GM12878 (cell line): ENCODE data around the gene ANKRD60. TPM values are rescaled to one million over a fixed set of nuclear protein-coding genes. Genes with fewer than 3 reads are reported as not detected.

Source experiments
- ATAC-seq: fragments of 200-7000 bp; cut with Tn5 transposase; 3 replicates; pipeline ENCODE4 v1.9.1; 2020; ENCODE audit warnings: mild to moderate bottlenecking, moderate library complexity
- BruUV-seq: library from RNA; stranded (reverse); fragments of 400-500 nt; replicated peaks from 2 replicates; lab custom pipeline; 2021; lab: Mats Ljungman, UMichigan
- CTCF ChIA-PET: fragments of 300-600 bp; sonication (Branson Sonifier 250); formaldehyde crosslinking; extraction: SDS; loops from one replicate; lab custom pipeline; 2021; ENCODE audit warnings: inconsistent platforms; lab: Yijun Ruan, JAX
- POLR2A ChIA-PET: fragments of 350-600 bp; formaldehyde crosslinking; extraction: SDS; loops from one replicate; lab custom pipeline; 2021; ENCODE audit warnings: inconsistent platforms; lab: Charles Lee
- RAD21 ChIA-PET: fragments of 300-600 bp; sonication (Branson Sonifier 250); formaldehyde crosslinking; loops from one replicate; lab custom pipeline; 2023; ENCODE audit warnings: antibody characterized with exemption; ENCODE audit not compliant: unreplicated experiment; lab: Charles Lee
- SMC1A ChIA-PET: fragments of 300-600 bp; sonication (Branson Sonifier 250); formaldehyde crosslinking; loops from one replicate; lab custom pipeline; 2023; ENCODE audit not compliant: unreplicated experiment, uncharacterized antibody; lab: Charles Lee
- DNase-seq: peaks from one replicate; pipeline ENCODE4 v3.0.0-alpha.2; 2011; ENCODE audit warnings: low read depth, low spot score
- FAIRE-seq: peaks from 3 replicates; lab custom pipeline; 2011; peaks lifted over from hg19 to GRCh38; lab: Jason Lieb, UNC
- H2AFZ ChIP-seq: 2 replicates; pipeline ENCODE4 v1.6.0; 2011; ENCODE audit warnings: low read depth, low read length, control low read depth; ENCODE audit not compliant: control insufficient read depth
- H3K27ac ChIP-seq: 2 replicates; pipeline ENCODE4 v1.5.1; 2011; ENCODE audit warnings: control low read depth; ENCODE audit not compliant: control insufficient read depth, insufficient read depth
- H3K27me3 ChIP-seq, 2 experiments: replicated peaks in 1 of 2; 2 replicates each; pipeline versions ENCODE4 v1.6.0 to v1.6.1; 2011; ENCODE audit warnings: low read length in 1 of 2; ENCODE audit not compliant: control insufficient read depth in 2 of 2, insufficient read depth in 2 of 2
- H3K36me3 ChIP-seq, 2 experiments: 2 replicates each; pipeline ENCODE4 v1.5.1; 2011; ENCODE audit warnings: low read length in 1 of 2; ENCODE audit not compliant: control insufficient read depth in 2 of 2, insufficient read depth in 2 of 2
- H3K4me1 ChIP-seq: 2 replicates; pipeline ENCODE4 v1.6.1; 2011; ENCODE audit warnings: mild to moderate bottlenecking, low read length, moderate library complexity, mixed read lengths; ENCODE audit not compliant: control insufficient read depth, insufficient read depth
- H3K4me2 ChIP-seq: 2 replicates; pipeline ENCODE4 v1.6.0; 2011; ENCODE audit warnings: control low read depth; ENCODE audit not compliant: control insufficient read depth, insufficient read depth
- H3K4me3 ChIP-seq: fragments of 200-600 bp; sonication (generic); 2 replicates; pipeline ENCODE4 v1.5.1; 2016
- H3K79me2 ChIP-seq: 2 replicates; pipeline ENCODE4 v1.6.0; 2011; ENCODE audit warnings: low read length; ENCODE audit not compliant: control insufficient read depth, insufficient read depth
- H3K9ac ChIP-seq: 2 replicates; pipeline ENCODE4 v1.8.0; 2011; ENCODE audit warnings: low read length, control low read depth, mixed read lengths; ENCODE audit not compliant: control insufficient read depth, insufficient read depth
- H3K9me3 ChIP-seq: replicated peaks from 3 replicates; pipeline ENCODE4 v1.5.1; 2011; ENCODE audit warnings: mild to moderate bottlenecking, low read length; ENCODE audit not compliant: control insufficient read depth, insufficient read depth
- H4K20me1 ChIP-seq: 2 replicates; pipeline ENCODE4 v1.6.0; 2011; ENCODE audit not compliant: control insufficient read depth, insufficient read depth
- CHD4 ChIP-seq: fragments of 200-600 bp; sonication (generic); IDR thresholded peaks from 2 replicates; pipeline ENCODE4 v1.6.1; 2016; ENCODE audit warnings: mild to moderate bottlenecking
- IKZF1 ChIP-seq: fragments of 450-650 bp; conservative IDR thresholded peaks from 2 replicates; pipeline ENCODE4 v1.6.1; 2017; ENCODE audit warnings: antibody characterized with exemption, mild to moderate bottlenecking
- SMAD5 ChIP-seq: IDR thresholded peaks from 2 replicates; pipeline ENCODE4 v1.6.1; 2016; ENCODE audit warnings: antibody characterized with exemption, low read depth
- TARDBP ChIP-seq: IDR thresholded peaks from 2 replicates; pipeline ENCODE4 v1.6.1; 2016; ENCODE audit warnings: borderline replicate concordance
- USF2 ChIP-seq: IDR thresholded peaks from 2 replicates; pipeline ENCODE4 v1.6.1; 2011; ENCODE audit warnings: low read depth, low read length, improper control_type of control experiment, borderline replicate concordance
- YBX1 ChIP-seq: fragments of 450-650 bp; IDR thresholded peaks from 2 replicates; pipeline ENCODE4 v1.6.1; 2016; ENCODE audit warnings: antibody characterized with exemption
- ZBTB11 ChIP-seq: fragments of 450-650 bp; formaldehyde crosslinking; IDR thresholded peaks from 2 replicates; pipeline ENCODE4 v1.5.0; 2022; ENCODE audit warnings: mild to moderate bottlenecking, missing genetic modification characterization
- ZSCAN29 ChIP-seq: fragments of 450-650 bp; IDR thresholded peaks from 2 replicates; pipeline ENCODE4 v1.6.1; 2017; ENCODE audit warnings: mild to moderate bottlenecking, moderate library complexity
- WGBS: methylation state at CpG from one replicate; pipeline ENCODE4 v1.1.6; 2016; ENCODE audit warnings: low lambda C conversion rate; ENCODE audit not compliant: insufficient replicate concordance, insufficient coverage; ENCODE audit errors: missing lambda C conversion rate; 5-methylcytosine and 5-hydroxymethylcytosine counted together
- in situ Hi-C: fragments of 300-500 bp; cut with MboI; formaldehyde crosslinking; loops from 9 replicates; pipeline ENCODE4 v1.14.3; 2018; ENCODE audit warnings: mixed read lengths
- intact Hi-C: fragments of 100-400 bp; cut with micrococcal nuclease; formaldehyde crosslinking; loops from one replicate; pipeline ENCODE4 v1.14.2; 2022; ENCODE audit not compliant: unreplicated experiment
- polyA plus RNA-seq, 11 experiments: library from polyadenylated mRNA; depleted of rRNA in 4 of 11; unstranded in 6 of 11; stranded (reverse) in 5 of 11; fragments of >200 nt; fragmentation: Nextera tagmentation in 4 of 11; fragmentation: Illumina TruSeq in 1 of 11; extraction: Ambion mirVana in 4 of 11; extraction: Trizol in 1 of 11; gene quantifications; 1 replicate in 1 of 11; 2 replicates in 10 of 11; pipeline versions ENCODE4 v1.2.1 to v1.2.3, GENCODE V29; 2011 to 2016; ENCODE audit warnings: inconsistent platforms in 2 of 11, missing spikeins in 2 of 11, low read depth in 1 of 11
- total RNA-seq, 4 experiments: library from RNA; depleted of rRNA in 3 of 4; stranded (reverse); fragments of >200 nt in 3 of 4; fragmentation: Illumina TruSeq in 1 of 4; extraction: Trizol in 1 of 4; gene quantifications; 2 replicates each; pipeline versions ENCODE4 v1.2.1 to v1.2.3, GENCODE V29; 2013 to 2021
- TF ChIP-seq, protein P1 (sequence below): fragments of 450-650 bp; IDR thresholded peaks from 2 replicates; pipeline ENCODE4 v1.6.1; 2016; ENCODE audit warnings: mild to moderate bottlenecking
- TF ChIP-seq, protein P2 (sequence below): fragments of 450-650 bp; formaldehyde crosslinking; IDR thresholded peaks from 2 replicates; pipeline ENCODE4 v1.4.0; 2020; ENCODE audit warnings: mild to moderate bottlenecking, moderate library complexity
- TF ChIP-seq, protein P3 (sequence below): fragments of 450-650 bp; IDR thresholded peaks from 2 replicates; pipeline ENCODE4 v1.6.1; 2017; ENCODE audit warnings: borderline replicate concordance

The ANKRD60 gene
- total and polyA plus RNA-seq, 10 of the 15 experiments (the other 5 are each of a cell fraction or from before 2014, with no cell fraction given): not detected

DNA sequence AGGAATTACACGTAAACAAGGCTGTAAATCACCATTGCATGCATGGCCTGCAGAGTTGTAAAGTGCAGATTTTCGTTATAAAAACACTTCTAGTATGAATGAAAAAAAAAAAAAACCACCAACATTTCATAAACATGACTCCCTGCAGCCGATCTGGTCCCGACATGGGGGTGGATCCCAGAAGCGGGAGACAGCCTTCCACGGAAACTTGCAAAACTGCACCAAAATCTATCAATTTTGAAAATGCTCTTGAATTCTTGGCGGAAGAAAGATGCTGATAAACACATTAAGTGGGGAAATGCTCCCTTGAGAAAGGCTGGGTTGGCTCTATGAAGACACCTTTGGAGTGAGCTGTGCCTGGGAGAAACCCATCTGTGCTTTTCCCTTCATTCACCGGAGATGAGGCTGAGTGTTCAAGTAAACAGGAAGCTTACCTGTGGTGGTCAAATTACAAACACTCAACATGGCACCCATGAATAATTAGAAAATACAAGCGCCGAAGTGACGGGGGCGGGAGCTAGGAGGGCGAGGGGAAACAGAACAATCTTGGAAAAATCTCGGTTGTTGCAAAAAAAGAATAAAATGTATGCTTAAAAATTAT, 845 bp upstream of the ANKRD60 start:
- Histone ChIP-seq H3K36me3 (no peaks in the 10 kb centered on the region; a peak in 1 of 4 replicates), H3K4me3 (no peak overlapping the region), H3K4me1 (no peaks in the 10 kb centered on the region), H3K79me2 (no peaks in the 10 kb centered on the region), H3K9ac (no peak overlapping the region), H3K27me3 (peaks cover 8 to 15% of the 10 kb centered on the region in 2 experiments), H3K4me2 (no peak overlapping the region), H3K27ac (no peak overlapping the region)
- POLR2A ChIA-PET: no interaction called here
- FAIRE-seq (no peak), ATAC-seq (no peak)
- CTCF ChIA-PET: interaction anchor here (0.5 to 1.2 kb wide), 2 partner anchors 34 to 638 kb away, joined by 3 read pairs; no protein-coding TSS in a partner anchor
- intact Hi-C loops: no loop called here
- BruUV-seq: no TSS peak
- SMC1A ChIA-PET: no interaction called here
- RAD21 ChIA-PET: no interaction called here
- TF ChIP-seq, protein P1, sequence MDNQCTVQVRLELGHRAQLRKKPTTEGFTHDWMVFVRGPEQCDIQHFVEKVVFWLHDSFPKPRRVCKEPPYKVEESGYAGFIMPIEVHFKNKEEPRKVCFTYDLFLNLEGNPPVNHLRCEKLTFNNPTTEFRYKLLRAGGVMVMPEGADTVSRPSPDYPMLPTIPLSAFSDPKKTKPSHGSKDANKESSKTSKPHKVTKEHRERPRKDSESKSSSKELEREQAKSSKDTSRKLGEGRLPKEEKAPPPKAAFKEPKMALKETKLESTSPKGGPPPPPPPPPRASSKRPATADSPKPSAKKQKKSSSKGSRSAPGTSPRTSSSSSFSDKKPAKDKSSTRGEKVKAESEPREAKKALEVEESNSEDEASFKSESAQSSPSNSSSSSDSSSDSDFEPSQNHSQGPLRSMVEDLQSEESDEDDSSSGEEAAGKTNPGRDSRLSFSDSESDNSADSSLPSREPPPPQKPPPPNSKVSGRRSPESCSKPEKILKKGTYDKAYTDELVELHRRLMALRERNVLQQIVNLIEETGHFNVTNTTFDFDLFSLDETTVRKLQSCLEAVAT: no peak
- no peak for TF ChIP-seq IKZF1
- no peak for TF ChIP-seq ZBTB11 (CRISPR knock-in tag)
- no peak for TF ChIP-seq YBX1
- no peak for TF ChIP-seq SMAD5
- TF ChIP-seq, protein P2, sequence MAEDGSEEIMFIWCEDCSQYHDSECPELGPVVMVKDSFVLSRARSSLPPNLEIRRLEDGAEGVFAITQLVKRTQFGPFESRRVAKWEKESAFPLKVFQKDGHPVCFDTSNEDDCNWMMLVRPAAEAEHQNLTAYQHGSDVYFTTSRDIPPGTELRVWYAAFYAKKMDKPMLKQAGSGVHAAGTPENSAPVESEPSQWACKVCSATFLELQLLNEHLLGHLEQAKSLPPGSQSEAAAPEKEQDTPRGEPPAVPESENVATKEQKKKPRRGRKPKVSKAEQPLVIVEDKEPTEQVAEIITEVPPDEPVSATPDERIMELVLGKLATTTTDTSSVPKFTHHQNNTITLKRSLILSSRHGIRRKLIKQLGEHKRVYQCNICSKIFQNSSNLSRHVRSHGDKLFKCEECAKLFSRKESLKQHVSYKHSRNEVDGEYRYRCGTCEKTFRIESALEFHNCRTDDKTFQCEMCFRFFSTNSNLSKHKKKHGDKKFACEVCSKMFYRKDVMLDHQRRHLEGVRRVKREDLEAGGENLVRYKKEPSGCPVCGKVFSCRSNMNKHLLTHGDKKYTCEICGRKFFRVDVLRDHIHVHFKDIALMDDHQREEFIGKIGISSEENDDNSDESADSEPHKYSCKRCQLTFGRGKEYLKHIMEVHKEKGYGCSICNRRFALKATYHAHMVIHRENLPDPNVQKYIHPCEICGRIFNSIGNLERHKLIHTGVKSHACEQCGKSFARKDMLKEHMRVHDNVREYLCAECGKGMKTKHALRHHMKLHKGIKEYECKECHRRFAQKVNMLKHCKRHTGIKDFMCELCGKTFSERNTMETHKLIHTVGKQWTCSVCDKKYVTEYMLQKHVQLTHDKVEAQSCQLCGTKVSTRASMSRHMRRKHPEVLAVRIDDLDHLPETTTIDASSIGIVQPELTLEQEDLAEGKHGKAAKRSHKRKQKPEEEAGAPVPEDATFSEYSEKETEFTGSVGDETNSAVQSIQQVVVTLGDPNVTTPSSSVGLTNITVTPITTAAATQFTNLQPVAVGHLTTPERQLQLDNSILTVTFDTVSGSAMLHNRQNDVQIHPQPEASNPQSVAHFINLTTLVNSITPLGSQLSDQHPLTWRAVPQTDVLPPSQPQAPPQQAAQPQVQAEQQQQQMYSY (CRISPR knock-in tag): no peak
- no peak for TF ChIP-seq TARDBP
- no peak for TF ChIP-seq ZSCAN29
- TF ChIP-seq, protein P3, sequence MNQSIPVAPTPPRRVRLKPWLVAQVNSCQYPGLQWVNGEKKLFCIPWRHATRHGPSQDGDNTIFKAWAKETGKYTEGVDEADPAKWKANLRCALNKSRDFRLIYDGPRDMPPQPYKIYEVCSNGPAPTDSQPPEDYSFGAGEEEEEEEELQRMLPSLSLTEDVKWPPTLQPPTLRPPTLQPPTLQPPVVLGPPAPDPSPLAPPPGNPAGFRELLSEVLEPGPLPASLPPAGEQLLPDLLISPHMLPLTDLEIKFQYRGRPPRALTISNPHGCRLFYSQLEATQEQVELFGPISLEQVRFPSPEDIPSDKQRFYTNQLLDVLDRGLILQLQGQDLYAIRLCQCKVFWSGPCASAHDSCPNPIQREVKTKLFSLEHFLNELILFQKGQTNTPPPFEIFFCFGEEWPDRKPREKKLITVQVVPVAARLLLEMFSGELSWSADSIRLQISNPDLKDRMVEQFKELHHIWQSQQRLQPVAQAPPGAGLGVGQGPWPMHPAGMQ: no peak
- TF ChIP-seq USF2: no peak
- TF ChIP-seq CHD4: no peak
- TF ChIP-seq, all 136 proteins: peak for 0
- Histone ChIP-seq H4K20me1 (no peaks in the 10 kb centered on the region), H3K9me3 (no peaks in the 10 kb centered on the region), H2AFZ (no peak overlapping the region)
- 76% methylated on average over 14 of the region's 14 CpGs for WGBS
- in situ Hi-C loops: loop anchor here (25.0 kb wide), 1 partner anchor 458 kb away; the partner anchor contains the start of gene NPEPL1
- no peak for DNase-seq
